H9 (cell line): Measurements from ENCODE around the gene PET100. TPM values are rescaled to one million over a fixed set of nuclear protein-coding genes. Genes with fewer than 3 reads are reported as not detected.

ENCODE experiments used
- DNase-seq: peaks from one replicate; pipeline ENCODE4 v3.0.0-alpha.2; 2017
- H2AFZ ChIP-seq: one replicate; pipeline ENCODE4 v1.6.1; 2013; ENCODE audit warnings: mild to moderate bottlenecking, low read length, control low read depth, moderate library complexity
- H2AK5ac ChIP-seq: 2 replicates; pipeline ENCODE4 v1.6.1; 2013; ENCODE audit warnings: low read length, control low read depth, mixed read lengths; ENCODE audit not compliant: insufficient read length
- H2BK120ac ChIP-seq: one replicate; pipeline ENCODE4 v1.6.1; 2013; ENCODE audit warnings: low read depth, mild to moderate bottlenecking, low read length, control low read depth, inconsistent platforms; ENCODE audit not compliant: poor library complexity, severe bottlenecking
- H2BK12ac ChIP-seq: 2 replicates; pipeline ENCODE4 v1.6.1; 2013; ENCODE audit warnings: low read length, control low read depth, mixed read lengths, low read depth; ENCODE audit not compliant: insufficient read length
- H2BK15ac ChIP-seq: 2 replicates; pipeline ENCODE4 v1.6.1; 2013; ENCODE audit warnings: low read depth, low read length, control low read depth
- H2BK20ac ChIP-seq: one replicate; pipeline ENCODE4 v1.6.1; 2013; ENCODE audit warnings: low read depth, mild to moderate bottlenecking, low read length, control low read depth, inconsistent platforms; ENCODE audit not compliant: poor library complexity, severe bottlenecking
- H2BK5ac ChIP-seq: 2 replicates; pipeline ENCODE4 v1.6.1; 2013; ENCODE audit warnings: low read length, control low read depth, mixed read lengths; ENCODE audit not compliant: insufficient read length
- H3K14ac ChIP-seq: 2 replicates; pipeline ENCODE4 v1.6.1; 2013; ENCODE audit warnings: low read length, control low read depth; ENCODE audit not compliant: insufficient read depth
- H3K18ac ChIP-seq: 2 replicates; pipeline ENCODE4 v1.6.1; 2013; ENCODE audit warnings: low read depth, mild to moderate bottlenecking, mixed read lengths, low read length, control low read depth; ENCODE audit not compliant: insufficient read length
- H3K23ac ChIP-seq: 2 replicates; pipeline ENCODE4 v1.6.1; 2013; ENCODE audit warnings: low read length, control low read depth, mixed read lengths, low read depth; ENCODE audit not compliant: insufficient read length
- H3K23me2 ChIP-seq: 2 replicates; pipeline ENCODE4 v1.6.1; 2013; ENCODE audit warnings: low read depth, mild to moderate bottlenecking, mixed read lengths, low read length, control low read depth; ENCODE audit not compliant: insufficient read length, poor library complexity, severe bottlenecking
- H3K27ac ChIP-seq: 2 replicates; pipeline ENCODE4 v1.5.1; 2013; ENCODE audit warnings: low read length, control low read depth, mixed read lengths, low read depth; ENCODE audit not compliant: insufficient read length
- H3K27me3 ChIP-seq: 2 replicates; pipeline ENCODE4 v1.6.1; 2013; ENCODE audit warnings: low read length, control low read depth, inconsistent platforms; ENCODE audit not compliant: insufficient read depth
- H3K4ac ChIP-seq: 2 replicates; pipeline ENCODE4 v1.6.1; 2013; ENCODE audit warnings: low read depth, mild to moderate bottlenecking, control low read depth, inconsistent platforms, low read length, moderate library complexity
- H3K4me1 ChIP-seq: 2 replicates; pipeline ENCODE4 v1.6.1; 2013; ENCODE audit warnings: low read length, control low read depth, inconsistent platforms; ENCODE audit not compliant: insufficient read depth
- H3K4me2 ChIP-seq: 2 replicates; pipeline ENCODE4 v1.6.1; 2013; ENCODE audit warnings: low read length, control low read depth, mixed read lengths; ENCODE audit not compliant: insufficient read length, insufficient read depth
- H3K56ac ChIP-seq: 2 replicates; pipeline ENCODE4 v1.6.1; 2013; ENCODE audit warnings: low read depth, mild to moderate bottlenecking, mixed read lengths, low read length, control low read depth; ENCODE audit not compliant: insufficient read length
- H3K79me1 ChIP-seq: 2 replicates; pipeline ENCODE4 v1.6.1; 2013; ENCODE audit warnings: low read depth, mild to moderate bottlenecking, moderate library complexity, low read length, control low read depth, inconsistent platforms; ENCODE audit not compliant: insufficient read depth, poor library complexity, severe bottlenecking
- H3K79me2 ChIP-seq: 2 replicates; pipeline ENCODE4 v1.6.1; 2013; ENCODE audit warnings: low read length, control low read depth, inconsistent platforms; ENCODE audit not compliant: insufficient read depth
- H3K9ac ChIP-seq: 2 replicates; pipeline ENCODE4 v1.6.1; 2013; ENCODE audit warnings: low read length, control low read depth, mixed read lengths; ENCODE audit not compliant: insufficient read length; ENCODE audit errors: extremely low read depth
- H3K9me3 ChIP-seq: one replicate; pipeline ENCODE4 v1.6.1; 2013; ENCODE audit warnings: low read depth, low read length, inconsistent platforms; ENCODE audit not compliant: control insufficient read depth
- H3T11ph ChIP-seq: one replicate; pipeline ENCODE4 v1.6.1; 2013; ENCODE audit warnings: mild to moderate bottlenecking, low read length, control low read depth, inconsistent platforms
- H4K20me1 ChIP-seq: one replicate; pipeline ENCODE4 v1.6.1; 2013; ENCODE audit not compliant: control insufficient read depth, insufficient read length, insufficient read depth
- H4K5ac ChIP-seq: 2 replicates; pipeline ENCODE4 v1.6.1; 2013; ENCODE audit warnings: low read depth, mild to moderate bottlenecking, mixed read lengths, low read length, control low read depth; ENCODE audit not compliant: insufficient read length
- H4K8ac ChIP-seq: replicated peaks from 2 replicates; pipeline ENCODE4 v1.6.1; 2013; ENCODE audit warnings: low read length, control low read depth, mixed read lengths, low read depth; ENCODE audit not compliant: insufficient read length
- H4K91ac ChIP-seq: 2 replicates; pipeline ENCODE4 v1.6.1; 2013; ENCODE audit warnings: low read depth, mild to moderate bottlenecking, moderate library complexity, mixed read lengths, low read length, control low read depth; ENCODE audit not compliant: insufficient read length
- H3K27ac Mint-ChIP-seq, 3 experiments: 2 replicates in 2 of 3; 3 replicates in 1 of 3; pipeline ENCODE4 v1.8.0; 2020 to 2021; ENCODE audit warnings: mixed read lengths in 3 of 3, mild to moderate bottlenecking in 1 of 3, moderate library complexity in 1 of 3
- H3K27me3 Mint-ChIP-seq: 2 replicates; pipeline ENCODE4 v1.8.0; 2021; ENCODE audit warnings: low read depth, mild to moderate bottlenecking, moderate library complexity, mixed read lengths
- H3K36me3 Mint-ChIP-seq, 3 experiments: 2 replicates in 2 of 3; 3 replicates in 1 of 3; pipeline ENCODE4 v1.8.0; 2020 to 2021; ENCODE audit warnings: low read depth in 3 of 3, mixed read lengths in 3 of 3; ENCODE audit not compliant: insufficient read depth in 1 of 3
- H3K4me1 Mint-ChIP-seq, 2 experiments: 2 replicates each; pipeline ENCODE4 v1.8.0; 2020; ENCODE audit warnings: mixed read lengths in 2 of 2
- H3K4me3 Mint-ChIP-seq, 2 experiments: 2 replicates in 1 of 2; 3 replicates in 1 of 2; pipeline ENCODE4 v1.8.0; 2020 to 2021; ENCODE audit warnings: mild to moderate bottlenecking in 2 of 2, mixed read lengths in 2 of 2, moderate library complexity in 1 of 2
- H3K9me3 Mint-ChIP-seq, 2 experiments: 2 replicates in 1 of 2; 3 replicates in 1 of 2; pipeline ENCODE4 v1.8.0; 2020; ENCODE audit warnings: mild to moderate bottlenecking in 2 of 2, mixed read lengths in 2 of 2, moderate library complexity in 1 of 2
- CTCF ChIP-seq: fragments of 200-600 bp; sonication (generic); conservative IDR thresholded peaks from 3 replicates; pipeline ENCODE4 v1.8.0; 2021; ENCODE audit warnings: antibody characterized with exemption, mild to moderate bottlenecking
- WGBS: extraction: QIAGEN DNeasy Blood & Tissue Kit; methylation state at CpG from one replicate; pipeline ENCODE4 v1.1.7; 2013; ENCODE audit warnings: missing lambda C conversion rate, low lambda C conversion rate, mixed read lengths; ENCODE audit not compliant: insufficient read length; ENCODE audit errors: extremely low coverage; 5-methylcytosine and 5-hydroxymethylcytosine counted together
- total RNA-seq: library from RNA; stranded (reverse); gene quantifications from 2 replicates; pipeline ENCODE4 v1.2.1, GENCODE V29; 2021

PET100 gene
- total RNA-seq, 1 experiment from 2014 or later = 129 TPM

GRCh38 chr19:7644550-7644877 is 14.9 kb downstream of the PET100 start:
- Histone ChIP-seq H3K23me2 (no peaks in the 10 kb centered on the region), H2AK5ac (no peak overlapping the region), H2BK15ac (no peak overlapping the region), H2BK20ac (no peak overlapping the region), H3K9ac (no peak overlapping the region), H3K9me3 (no peaks in the 10 kb centered on the region), H3K79me2 (no peaks in the 10 kb centered on the region), H3K27ac (no peak overlapping the region), H2BK5ac (no peak overlapping the region), H4K8ac (no peak overlapping the region), H3K79me1 (no peaks in the 10 kb centered on the region), H3K56ac (no peak overlapping the region), H3K4me1 (no peaks in the 10 kb centered on the region), H3T11ph (no peak overlapping the region), H4K5ac (no peak overlapping the region), H3K18ac (no peak overlapping the region), H2BK120ac (no peak overlapping the region), H3K4ac (no peak overlapping the region), H4K20me1 (no peaks in the 10 kb centered on the region), H3K4me2 (no peak overlapping the region), H3K14ac (no peak overlapping the region), H3K23ac (no peak overlapping the region), H4K91ac (no peak overlapping the region), H2BK12ac (no peak overlapping the region), H3K27me3 (no peaks in the 10 kb centered on the region), H2AFZ (no peak overlapping the region)
- peaks cover 0 to 8% of the 10 kb centered on the region in 2 experiments; a peak in 2 of 4 replicates for H3K4me1 Mint-ChIP-seq
- peaks cover 3% of the 10 kb centered on the region; the same call in 1 of the 2 replicates for H3K27me3 Mint-ChIP-seq
- peaks cover 9 to 25% (median 17%) of the 10 kb centered on the region in 3 experiments for H3K36me3 Mint-ChIP-seq
- H3K4me3 Mint-ChIP-seq = no peak overlapping the region
- H3K9me3 Mint-ChIP-seq = no peaks in the 10 kb centered on the region; a peak in 1 of 5 replicates
- TF ChIP-seq CTCF = no peak
- H3K27ac Mint-ChIP-seq = no peak overlapping the region
- WGBS = no CpG with 5 or more reads among the region's 20 CpGs
- no peak for DNase-seq
